Measurements from ENCODE around the gene DCAF8L2. TPM values are rescaled to one million over a fixed set of nuclear protein-coding genes. Genes with fewer than 3 reads are reported as not detected.
A peak's percentile ranks its signal among the peaks of the same experiment; 100 is the strongest.

DCAF8L2 gene
- total RNA-seq, 1 experiment from 2014 or later, result not detected

GRCh38 chrX:27619975-27620374 lies 29.8 kb downstream of the DCAF8L2 start:
- POLR2A ChIA-PET, result no interaction called here
- Mint-ChIP-seq H3K4me1 (ENCODE audit: low read depth, unreplicated experiment) (peaks cover 7% of the 10 kb centered on the region), H3K9me3 (ENCODE audit: unreplicated experiment) (no peaks in the 10 kb centered on the region), H3K36me3 (ENCODE audit: insufficient read depth, unreplicated experiment) (no peaks in the 10 kb centered on the region), H3K27ac (ENCODE audit: unreplicated experiment) (no peak overlapping the region), H3K27me3 (ENCODE audit: insufficient read depth, unreplicated experiment) (no peaks in the 10 kb centered on the region), H3K4me3 (ENCODE audit: unreplicated experiment) (no peak overlapping the region)
- CTCF ChIA-PET, result interaction anchor here (1.0 to 1.9 kb wide), 5 partner anchors 18 to 66 kb away, joined by 3 to 18 read pairs (median 4); no protein-coding TSS in a partner anchor
- no peak overlapping the region for H3K4me3 ChIP-seq (ENCODE audit: low read depth, low read length)
- DNase-seq, result peak in 1 of 2 experiments; percentile 5
- intact Hi-C loops (cut with micrococcal nuclease; ENCODE audit: unreplicated experiment), result loop anchor here (1.0 kb wide), 2 partner anchors 22 to 65 kb away; no protein-coding TSS in a partner anchor
- H3K36me3 ChIP-seq (ENCODE audit: control insufficient read depth, insufficient read depth, low read length), result no peaks in the 10 kb centered on the region
- H3K27me3 ChIP-seq (replicated peaks; ENCODE audit: control insufficient read depth, insufficient read depth, low read length), result no peaks in the 10 kb centered on the region
- BruUV-seq (replicated peaks), result no TSS peak
- no peaks in the 10 kb centered on the region for H3K9me3 ChIP-seq
- TF ChIP-seq, protein P1, sequence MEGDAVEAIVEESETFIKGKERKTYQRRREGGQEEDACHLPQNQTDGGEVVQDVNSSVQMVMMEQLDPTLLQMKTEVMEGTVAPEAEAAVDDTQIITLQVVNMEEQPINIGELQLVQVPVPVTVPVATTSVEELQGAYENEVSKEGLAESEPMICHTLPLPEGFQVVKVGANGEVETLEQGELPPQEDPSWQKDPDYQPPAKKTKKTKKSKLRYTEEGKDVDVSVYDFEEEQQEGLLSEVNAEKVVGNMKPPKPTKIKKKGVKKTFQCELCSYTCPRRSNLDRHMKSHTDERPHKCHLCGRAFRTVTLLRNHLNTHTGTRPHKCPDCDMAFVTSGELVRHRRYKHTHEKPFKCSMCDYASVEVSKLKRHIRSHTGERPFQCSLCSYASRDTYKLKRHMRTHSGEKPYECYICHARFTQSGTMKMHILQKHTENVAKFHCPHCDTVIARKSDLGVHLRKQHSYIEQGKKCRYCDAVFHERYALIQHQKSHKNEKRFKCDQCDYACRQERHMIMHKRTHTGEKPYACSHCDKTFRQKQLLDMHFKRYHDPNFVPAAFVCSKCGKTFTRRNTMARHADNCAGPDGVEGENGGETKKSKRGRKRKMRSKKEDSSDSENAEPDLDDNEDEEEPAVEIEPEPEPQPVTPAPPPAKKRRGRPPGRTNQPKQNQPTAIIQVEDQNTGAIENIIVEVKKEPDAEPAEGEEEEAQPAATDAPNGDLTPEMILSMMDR (IDR thresholded peaks at IDR 0.05; ENCODE audit: insufficient read depth in 1 of 2, low read depth in 1 of 2, low read length in 1 of 2, severe bottlenecking in 1 of 2, unreplicated experiment in 1 of 2), result peak; percentile 42 to 49
- H3K4me1 ChIP-seq, result peaks cover 6% of the 10 kb centered on the region; the same call in 1 of the 2 replicates

DNA sequence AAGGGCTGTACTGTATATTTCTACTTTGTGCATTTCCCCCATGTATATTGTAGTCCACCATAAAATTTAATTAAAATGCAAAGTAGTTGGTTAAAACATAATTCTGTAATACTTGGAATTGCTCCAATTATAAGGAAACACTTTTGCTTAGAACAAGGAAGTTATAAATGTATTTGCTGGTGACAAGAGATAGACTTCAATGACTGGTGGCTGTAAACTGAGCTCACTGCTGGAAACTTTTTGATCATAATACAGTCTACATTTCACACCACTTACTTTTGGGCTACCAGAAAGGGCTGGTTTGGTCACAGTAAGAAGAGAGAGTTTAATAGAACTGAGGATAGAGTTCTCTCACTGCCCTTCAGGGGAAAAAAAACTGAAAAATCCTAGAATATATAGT lies 32.7 kb downstream of the DCAF8L2 start:
- Histone ChIP-seq H3K36me3 (ENCODE audit: control insufficient read depth, insufficient read depth, low read length) (no peaks in the 10 kb centered on the region), H3K4me3 (ENCODE audit: low read depth, low read length) (no peak overlapping the region), H3K4me1 (peaks cover 6% of the 10 kb centered on the region; the same call in 1 of the 2 replicates), H3K9me3 (no peaks in the 10 kb centered on the region), H3K27me3 (replicated peaks; ENCODE audit: control insufficient read depth, insufficient read depth, low read length) (no peaks in the 10 kb centered on the region)
- peaks cover 7% of the 10 kb centered on the region for H3K4me1 Mint-ChIP-seq (ENCODE audit: low read depth, unreplicated experiment)
- ChIA-PET POLR2A (no interaction called here), CTCF (no interaction called here)
- no peak for DNase-seq
- no peaks in the 10 kb centered on the region for H3K9me3 Mint-ChIP-seq (ENCODE audit: unreplicated experiment)
- TF ChIP-seq, protein P1 (IDR thresholded peaks at IDR 0.05; ENCODE audit: insufficient read depth in 1 of 2, low read depth in 1 of 2, low read length in 1 of 2, severe bottlenecking in 1 of 2, unreplicated experiment in 1 of 2), result no peak
- no peaks in the 10 kb centered on the region for H3K36me3 Mint-ChIP-seq (ENCODE audit: insufficient read depth, unreplicated experiment)
- H3K4me3 Mint-ChIP-seq (ENCODE audit: unreplicated experiment), result no peak overlapping the region
- BruUV-seq (replicated peaks), result no TSS peak
- H3K27me3 Mint-ChIP-seq (ENCODE audit: insufficient read depth, unreplicated experiment), result no peaks in the 10 kb centered on the region
- no peak overlapping the region for H3K27ac Mint-ChIP-seq (ENCODE audit: unreplicated experiment)
- intact Hi-C loops (cut with micrococcal nuclease; ENCODE audit: unreplicated experiment), result no loop called here

GRCh38 chrX:27626066-27626465 lies 35.9 kb downstream of the DCAF8L2 start:
- Mint-ChIP-seq H3K27ac (ENCODE audit: unreplicated experiment) (no peak overlapping the region), H3K4me3 (ENCODE audit: unreplicated experiment) (no peak overlapping the region), H3K36me3 (ENCODE audit: insufficient read depth, unreplicated experiment) (no peaks in the 10 kb centered on the region), H3K4me1 (ENCODE audit: low read depth, unreplicated experiment) (no peaks in the 10 kb centered on the region), H3K27me3 (ENCODE audit: insufficient read depth, unreplicated experiment) (peaks cover 3% of the 10 kb centered on the region), H3K9me3 (ENCODE audit: unreplicated experiment) (no peaks in the 10 kb centered on the region)
- TF ChIP-seq, protein P1 (IDR thresholded peaks at IDR 0.05; ENCODE audit: insufficient read depth in 1 of 2, low read depth in 1 of 2, low read length in 1 of 2, severe bottlenecking in 1 of 2, unreplicated experiment in 1 of 2), result no peak
- ChIA-PET CTCF (no interaction called here), POLR2A (no interaction called here)
- Histone ChIP-seq H3K27me3 (replicated peaks; ENCODE audit: control insufficient read depth, insufficient read depth, low read length) (no peaks in the 10 kb centered on the region), H3K4me3 (ENCODE audit: low read depth, low read length) (no peak overlapping the region), H3K36me3 (ENCODE audit: control insufficient read depth, insufficient read depth, low read length) (no peaks in the 10 kb centered on the region), H3K4me1 (no peaks in the 10 kb centered on the region), H3K9me3 (no peaks in the 10 kb centered on the region)
- intact Hi-C loops (cut with micrococcal nuclease; ENCODE audit: unreplicated experiment), result no loop called here
- BruUV-seq (replicated peaks), result no TSS peak
- DNase-seq, result no peak

Measured in Caco-2 (cell line).